Stimulated activated naive CD8-positive, alpha-beta T cell treated with anti-CD3 and anti-CD28 coated beads, Interleukin-15, Interleukin-2, amounts not matched to agents 100 U/mL and 50 U/mL, for 24 hours (primary cell): ENCODE data around the gene BSG.
A peak's percentile ranks its signal among the peaks of the same experiment; 100 is the strongest.
"Not testable (repeated sequence)": the region's sequence is repeated elsewhere in the genome, so short reads cannot be mapped to it uniquely, and the experiment has no call there.

Experiments
- ATAC-seq: fragments of 150-1000 bp; cut with Tn5 transposase; one replicate; pipeline ENCODE4 v1.10.0; 2021
- DNase-seq: peaks from one replicate; pipeline ENCODE4 v3.0.0; 2021

BSG gene

GRCh38 chr19:604355-604754 is 32.0 kb downstream of the BSG start:
- DNase-seq (peak; percentile 71), ATAC-seq (peak; percentile 81)

- not testable (repeated sequence) for ATAC-seq
- DNase-seq, result peak; percentile 46
Observed at GRCh38 chr19:605061-605971, 32.9 kb downstream of the BSG start.

- ATAC-seq, result no peak
- no peak for DNase-seq
Observed at GRCh38 chr19:607301-608154, 35.1 kb downstream of the BSG start.

DNA sequence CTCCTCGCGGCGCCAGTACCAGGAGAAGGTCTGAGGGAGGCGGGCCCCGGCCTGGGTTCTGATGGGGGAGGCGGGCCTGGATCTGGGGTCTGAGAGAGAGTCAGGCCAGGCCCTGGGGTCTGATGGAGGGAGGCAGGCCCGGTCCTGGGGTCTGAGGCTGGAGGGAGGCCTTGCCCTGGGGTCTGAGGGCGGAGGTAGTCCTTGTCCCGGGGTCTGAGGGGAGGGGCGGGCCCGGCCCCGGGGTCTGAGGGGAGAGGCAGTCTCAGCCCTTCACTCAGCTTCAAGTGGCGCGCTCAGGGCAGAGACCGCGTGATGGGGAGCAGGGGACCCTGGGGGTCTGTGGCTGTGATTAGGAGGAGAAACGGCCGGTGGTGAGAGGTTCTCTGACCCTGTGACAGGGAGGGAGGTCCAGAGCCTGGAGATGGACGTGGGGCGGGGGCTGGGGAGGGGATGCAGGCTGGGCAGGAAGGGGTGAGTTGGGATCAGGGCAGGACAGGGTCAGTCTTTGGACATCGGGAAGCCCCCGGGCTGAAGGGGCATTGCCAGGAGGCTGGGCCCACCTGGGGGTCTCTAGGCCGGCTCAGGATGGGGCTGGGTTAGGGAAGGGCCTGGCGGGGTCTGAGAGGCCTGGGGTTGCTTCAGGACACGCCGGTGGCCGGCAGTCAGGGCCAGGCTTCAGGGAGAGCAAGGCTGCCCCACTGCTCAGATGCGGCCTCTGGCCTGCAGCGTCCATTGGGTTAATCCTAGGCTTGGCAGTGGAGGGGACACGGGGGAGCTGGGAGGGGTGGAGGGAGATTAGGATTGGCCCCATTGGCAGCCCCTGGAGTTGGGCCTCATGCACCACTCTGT is 36.0 kb downstream of the BSG start:
- ATAC-seq (no peak), DNase-seq (no peak)

GRCh38 chr19:609004-609346 is 36.6 kb downstream of the BSG start:
- no peak for DNase-seq

DNA sequence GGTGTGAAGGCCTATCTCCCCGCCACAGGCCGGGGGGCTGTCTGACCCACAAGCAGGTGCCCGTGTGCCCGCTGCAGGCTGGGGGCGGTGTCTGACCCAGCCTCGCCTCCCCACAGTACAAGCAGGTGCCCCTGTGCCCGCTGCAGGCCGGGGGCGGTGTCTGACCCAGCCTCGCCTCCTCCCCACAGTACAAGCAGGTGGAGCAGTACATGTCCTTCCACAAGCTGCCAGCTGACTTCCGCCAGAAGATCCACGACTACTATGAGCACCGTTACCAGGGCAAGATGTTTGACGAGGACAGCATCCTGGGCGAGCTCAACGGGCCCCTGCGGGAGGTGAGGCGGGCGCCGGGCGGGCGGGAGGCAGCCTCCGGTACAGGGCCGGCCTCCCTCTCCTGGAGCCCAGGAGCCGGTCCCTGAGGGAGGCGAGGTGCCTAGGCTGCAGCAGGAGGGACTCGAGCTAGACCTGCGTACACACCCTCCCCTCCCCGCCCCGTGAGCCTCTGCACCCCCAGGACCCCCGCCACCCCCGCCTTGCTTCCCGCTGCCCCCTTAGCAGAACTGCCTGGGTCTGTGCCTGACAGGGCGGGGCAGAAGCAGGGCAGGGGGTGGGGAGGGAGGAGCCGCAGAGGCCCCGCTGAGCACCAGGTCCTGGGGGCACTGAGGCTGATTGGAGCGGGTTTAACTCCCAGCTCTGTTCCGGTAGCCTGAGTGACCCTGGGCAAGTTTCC is 37.8 kb downstream of the BSG start:
- ATAC-seq, result peak; percentile 21
- DNase-seq, result peak; percentile 35

More at GRCh38 chr19:609004-609346, 36.6 kb downstream of the BSG start:
- ATAC-seq, result no peak

GRCh38 chr19:610801-611480 is 38.5 kb downstream of the BSG start:
- ATAC-seq, result peak; percentile 37

GRCh38 chr19:611481-611868 is 39.1 kb downstream of the BSG start:
- peak; percentile 80 for ATAC-seq
- DNase-seq, result peak; percentile 71

More at GRCh38 chr19:610801-611480, 38.5 kb downstream of the BSG start:
- peak; percentile 68 for DNase-seq

- no peak for ATAC-seq
- no peak for DNase-seq
Observed at GRCh38 chr19:612941-613340, 40.5 kb downstream of the BSG start.

GRCh38 chr19:613732-614567 is 41.6 kb downstream of the BSG start:
- DNase-seq, result no peak
- ATAC-seq, result no peak

DNA sequence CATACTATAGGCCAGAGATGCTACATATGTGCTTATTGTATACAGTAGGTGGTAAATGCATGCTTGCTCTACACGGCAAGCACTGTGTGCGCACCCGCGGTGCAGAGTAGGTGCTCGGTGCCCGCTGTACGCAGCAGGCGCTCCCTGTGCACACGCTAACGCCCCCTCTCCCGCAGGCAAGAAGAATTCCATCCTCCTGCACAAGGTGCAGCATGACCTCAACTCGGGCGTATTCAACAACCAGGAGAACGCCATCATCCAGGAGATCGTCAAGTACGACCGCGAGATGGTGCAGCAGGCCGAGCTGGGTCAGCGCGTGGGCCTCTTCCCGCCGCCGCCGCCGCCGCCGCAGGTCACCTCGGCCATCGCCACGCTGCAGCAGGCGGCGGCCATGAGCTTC is 43.2 kb downstream of the BSG start:
- ATAC-seq (no peak), DNase-seq (no peak)

GRCh38 chr19:616062-616700 is 43.8 kb downstream of the BSG start:
- ATAC-seq (no peak), DNase-seq (no peak)

DNA sequence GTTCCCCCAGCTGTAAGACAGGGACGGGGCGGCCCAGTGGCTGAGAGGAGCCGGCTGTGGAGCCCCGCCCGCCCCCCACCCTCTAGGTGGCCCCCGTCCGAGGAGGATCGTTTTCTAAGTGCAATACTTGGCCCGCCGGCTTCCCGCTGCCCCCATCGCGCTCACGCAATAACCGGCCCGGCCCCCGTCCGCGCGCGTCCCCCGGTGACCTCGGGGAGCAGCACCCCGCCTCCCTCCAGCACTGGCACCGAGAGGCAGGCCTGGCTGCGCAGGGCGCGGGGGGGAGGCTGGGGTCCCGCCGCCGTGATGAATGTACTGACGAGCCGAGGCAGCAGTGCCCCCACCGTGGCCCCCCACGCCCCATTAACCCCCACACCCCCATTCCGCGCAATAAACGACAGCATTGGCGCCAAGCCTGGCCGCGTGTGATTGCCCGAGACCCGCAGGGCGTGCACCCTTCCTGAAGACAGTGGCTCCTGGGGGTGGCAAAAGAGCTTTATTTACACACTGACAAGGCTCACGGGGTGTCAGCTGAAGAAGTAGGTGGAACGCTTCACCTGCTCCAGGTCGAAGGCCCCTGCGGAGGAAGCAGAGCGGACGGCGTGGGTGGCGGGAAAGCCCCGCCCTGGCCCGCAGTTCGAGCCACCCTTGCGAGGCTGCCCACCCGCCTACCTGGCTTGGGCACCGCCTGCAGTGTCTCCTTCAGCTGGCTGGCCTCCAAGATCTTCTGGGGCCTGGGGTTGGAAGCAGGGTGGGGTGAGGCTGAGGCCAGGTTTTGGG is 44.5 kb downstream of the BSG start:
- DNase-seq (no peak), ATAC-seq (no peak)

GRCh38 chr19:617551-618246 is 45.3 kb downstream of the BSG start:
- no peak for ATAC-seq
- DNase-seq, result no peak

- ATAC-seq (no peak), DNase-seq (no peak)
Observed at GRCh38 chr19:618247-618619, 45.8 kb downstream of the BSG start.

GRCh38 chr19:618674-619285 is 46.4 kb downstream of the BSG start:
- no peak for ATAC-seq
- DNase-seq, result no peak

DNA sequence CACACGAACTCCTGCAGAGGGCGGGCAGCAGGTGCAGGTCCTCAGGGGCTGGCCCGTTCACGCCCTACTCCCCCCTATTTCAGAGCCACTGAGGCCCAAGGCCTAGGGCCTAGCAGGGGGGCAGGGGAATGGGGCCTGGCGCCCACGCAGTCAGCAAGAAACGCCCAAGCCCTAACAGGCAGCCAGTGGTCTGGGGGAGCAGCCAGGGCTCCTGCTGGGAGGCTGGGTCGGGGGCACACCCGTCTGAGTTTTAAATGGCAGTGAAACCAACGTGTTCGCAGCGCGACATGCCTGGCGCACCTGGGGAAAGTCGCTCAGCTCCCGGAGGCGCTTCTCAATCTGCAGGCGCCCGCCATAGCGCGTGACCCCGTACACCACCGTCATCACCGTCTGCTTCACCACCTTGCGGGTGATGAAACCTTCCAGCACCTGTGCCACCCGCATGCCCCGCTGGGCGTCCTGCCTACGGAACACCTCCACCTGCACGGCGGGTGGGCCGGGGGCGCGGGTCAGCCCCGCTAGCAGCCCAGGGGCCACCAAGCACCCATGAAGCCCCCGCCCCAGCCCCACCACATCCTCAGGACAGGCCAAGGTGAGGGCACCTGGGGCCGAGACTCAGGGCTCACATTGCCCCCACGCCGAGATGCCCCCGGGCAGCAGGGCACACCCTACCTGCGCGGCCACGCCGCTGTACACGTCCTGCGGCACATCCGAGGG is 47.0 kb downstream of the BSG start:
- no peak for ATAC-seq
- no peak for DNase-seq
